Coronary artery (tissue), 2 donors: ENCODE measurements around the gene PDE2A.

ENCODE experiments used
- DNase-seq: peaks from one replicate; pipeline ENCODE4 v3.0.0-alpha.2; 2017; ENCODE audit warnings: low spot score
- H3K27ac ChIP-seq, 2 donors: fragments of 200-600 bp; sonication (generic); one replicate each; pipeline ENCODE4 v1.5.1; 2016 to 2019
- H3K4me3 ChIP-seq: fragments of 200-600 bp; sonication (generic); 2 replicates; pipeline ENCODE4 v1.5.1; 2016; ENCODE audit warnings: mild to moderate bottlenecking, moderate library complexity
- TF ChIP-seq, protein P1 (sequence below): fragments of 200-600 bp; sonication (generic); IDR thresholded peaks from one replicate; pipeline ENCODE4 v1.5.1; 2019; ENCODE audit warnings: antibody characterized with exemption

The PDE2A gene

DNA sequence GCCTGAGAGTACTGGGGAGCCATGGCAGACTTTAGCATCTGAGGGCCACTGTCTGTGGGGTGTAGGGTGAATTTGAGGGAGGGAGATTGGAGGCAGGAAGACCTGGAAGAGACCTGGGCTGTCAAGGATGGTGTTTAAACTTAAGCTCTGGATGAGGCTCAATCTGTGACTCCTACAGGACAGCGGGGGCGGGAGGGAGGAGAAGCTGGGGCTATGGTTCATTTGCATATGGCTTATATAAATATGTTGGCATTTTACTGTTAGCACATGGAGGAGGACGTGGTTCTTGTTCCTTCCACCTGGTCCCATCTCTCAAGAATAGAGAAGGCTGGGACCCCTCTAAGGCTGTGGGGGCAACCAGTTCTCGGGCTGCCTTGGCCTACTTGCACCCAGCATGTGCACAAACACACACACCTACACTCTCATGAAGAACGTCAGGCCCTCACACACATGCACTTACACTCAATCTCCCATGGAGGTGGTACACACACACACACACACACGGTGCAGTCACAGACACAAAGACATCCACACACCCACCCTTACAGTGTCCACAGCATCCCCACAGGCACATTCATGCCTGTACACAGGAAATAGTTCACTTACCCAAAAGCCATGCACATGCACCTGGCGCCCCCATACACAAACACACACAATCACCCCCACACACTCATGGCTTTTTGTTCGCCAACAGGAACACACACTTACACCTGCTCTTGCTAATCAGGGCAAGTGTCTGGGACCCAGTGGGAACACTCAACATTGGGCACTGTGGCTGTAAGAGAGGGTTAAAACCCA lies 81.3 kb downstream of the PDE2A start:
- Histone ChIP-seq H3K27ac (no peak overlapping the region), H3K4me3 (no peak overlapping the region)
- DNase-seq, result no peak
- TF ChIP-seq, protein P1, sequence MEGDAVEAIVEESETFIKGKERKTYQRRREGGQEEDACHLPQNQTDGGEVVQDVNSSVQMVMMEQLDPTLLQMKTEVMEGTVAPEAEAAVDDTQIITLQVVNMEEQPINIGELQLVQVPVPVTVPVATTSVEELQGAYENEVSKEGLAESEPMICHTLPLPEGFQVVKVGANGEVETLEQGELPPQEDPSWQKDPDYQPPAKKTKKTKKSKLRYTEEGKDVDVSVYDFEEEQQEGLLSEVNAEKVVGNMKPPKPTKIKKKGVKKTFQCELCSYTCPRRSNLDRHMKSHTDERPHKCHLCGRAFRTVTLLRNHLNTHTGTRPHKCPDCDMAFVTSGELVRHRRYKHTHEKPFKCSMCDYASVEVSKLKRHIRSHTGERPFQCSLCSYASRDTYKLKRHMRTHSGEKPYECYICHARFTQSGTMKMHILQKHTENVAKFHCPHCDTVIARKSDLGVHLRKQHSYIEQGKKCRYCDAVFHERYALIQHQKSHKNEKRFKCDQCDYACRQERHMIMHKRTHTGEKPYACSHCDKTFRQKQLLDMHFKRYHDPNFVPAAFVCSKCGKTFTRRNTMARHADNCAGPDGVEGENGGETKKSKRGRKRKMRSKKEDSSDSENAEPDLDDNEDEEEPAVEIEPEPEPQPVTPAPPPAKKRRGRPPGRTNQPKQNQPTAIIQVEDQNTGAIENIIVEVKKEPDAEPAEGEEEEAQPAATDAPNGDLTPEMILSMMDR, result no peak

DNA sequence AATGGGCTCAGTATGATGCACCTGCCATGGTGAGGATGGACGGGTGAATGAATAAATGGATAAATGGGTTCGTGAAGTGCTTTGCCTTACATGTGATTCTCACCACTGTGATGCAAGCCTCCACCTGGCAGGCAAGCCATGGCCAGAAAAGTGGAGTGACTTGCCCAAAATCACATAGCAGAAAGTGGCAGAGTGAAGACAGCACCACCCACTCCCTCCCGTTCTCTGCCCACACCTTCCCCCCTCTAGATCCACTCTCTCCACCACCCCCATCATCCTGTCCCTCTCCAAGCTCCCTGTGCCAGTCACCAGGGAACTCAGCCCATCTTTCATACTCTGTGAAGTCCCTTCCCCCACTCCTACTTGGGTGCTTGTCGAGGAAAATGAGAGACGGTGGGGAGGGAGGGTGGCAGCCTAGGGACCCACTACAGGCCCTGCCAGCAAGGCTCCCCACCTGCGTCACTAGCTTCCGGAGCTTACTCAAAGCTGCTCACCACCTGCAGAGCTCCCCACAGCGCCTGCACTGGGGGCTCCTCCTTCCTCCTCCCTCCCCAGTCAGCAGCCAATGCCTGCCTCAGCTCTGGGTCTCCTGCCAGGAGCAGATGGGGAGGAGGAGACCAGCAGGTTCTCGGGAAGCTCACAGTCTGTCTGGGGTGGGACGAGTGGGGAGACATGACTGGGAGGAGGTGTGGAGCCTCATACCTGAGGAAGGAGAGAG lies 82.3 kb downstream of the PDE2A start:
- TF ChIP-seq, protein P1, result no peak
- DNase-seq, result no peak
- no peak overlapping the region for H3K27ac ChIP-seq
- H3K4me3 ChIP-seq, result no peak overlapping the region

DNA sequence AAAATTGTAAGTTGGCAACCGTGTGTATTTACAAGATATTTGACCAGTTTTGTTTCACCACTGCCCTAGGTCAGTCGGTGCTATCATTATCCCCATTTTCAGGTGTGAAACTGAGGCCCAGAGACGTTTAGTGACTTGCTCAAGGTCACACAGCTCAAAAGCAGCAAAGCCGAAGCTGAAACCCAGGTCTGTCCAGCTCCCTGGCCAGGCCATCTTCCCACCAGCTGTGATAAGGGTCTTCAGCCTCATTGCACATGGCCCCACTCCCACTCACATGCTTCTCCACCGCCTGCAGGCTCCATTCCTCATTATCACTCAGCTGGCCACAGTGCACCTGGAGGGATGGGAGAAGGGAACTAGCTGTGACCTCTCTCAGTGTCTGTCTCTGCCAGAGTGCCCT lies 83.2 kb downstream of the PDE2A start:
- Histone ChIP-seq H3K27ac (no peak overlapping the region), H3K4me3 (no peak overlapping the region)
- TF ChIP-seq, protein P1, result no peak
- DNase-seq, result no peak

DNA sequence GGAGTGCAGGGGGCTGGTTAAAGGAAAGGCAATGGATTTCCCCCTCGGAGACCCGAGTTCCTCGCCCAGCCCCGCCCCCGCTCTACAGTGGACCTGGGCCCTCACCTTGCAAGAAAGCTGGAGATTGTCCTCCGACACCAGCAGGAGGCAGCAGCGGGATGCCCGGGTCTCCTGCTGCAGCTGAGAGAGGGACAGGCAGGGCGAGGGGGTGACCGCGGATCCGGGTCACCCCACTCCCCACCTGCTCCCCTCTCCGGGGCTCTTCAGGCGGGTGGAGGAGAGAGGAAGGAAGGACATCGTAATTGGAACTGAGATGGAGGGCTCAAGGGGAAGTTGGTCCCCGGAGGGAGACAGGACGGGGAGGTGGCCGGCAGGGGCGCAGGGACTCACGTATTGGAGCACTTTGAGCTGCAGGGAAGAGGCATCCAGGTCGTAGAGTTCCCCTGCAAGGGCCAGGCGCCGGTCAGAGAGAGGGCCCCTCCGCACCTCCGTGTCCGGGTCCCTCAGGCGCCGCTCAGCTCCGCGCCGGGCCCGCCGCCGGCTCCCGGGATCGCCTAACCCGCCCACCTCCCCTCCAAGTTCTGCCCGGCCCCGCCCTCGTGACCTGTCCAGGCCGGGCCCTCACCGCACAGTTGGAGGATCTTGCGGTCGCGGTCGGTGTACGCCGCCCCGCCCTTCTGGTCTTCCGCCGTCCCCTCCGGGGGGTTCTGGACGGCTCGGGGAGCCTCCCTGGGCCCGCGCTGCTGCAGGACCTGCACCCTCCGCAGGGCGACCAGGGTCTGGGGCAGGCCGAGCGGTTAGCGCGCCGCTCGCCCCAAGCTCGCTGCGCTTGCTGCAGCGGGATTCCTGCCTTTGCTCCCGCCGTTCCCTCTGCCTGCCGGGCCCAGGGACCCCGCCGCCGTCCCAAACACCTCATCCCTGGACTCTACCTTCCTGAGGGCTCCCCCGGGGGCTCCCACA lies 84.1 kb downstream of the PDE2A start:
- no peak for DNase-seq
- H3K4me3 ChIP-seq, result peak overlapping the region; percentile 56
- no peak overlapping the region for H3K27ac ChIP-seq
- TF ChIP-seq, protein P1, result no peak

DNA sequence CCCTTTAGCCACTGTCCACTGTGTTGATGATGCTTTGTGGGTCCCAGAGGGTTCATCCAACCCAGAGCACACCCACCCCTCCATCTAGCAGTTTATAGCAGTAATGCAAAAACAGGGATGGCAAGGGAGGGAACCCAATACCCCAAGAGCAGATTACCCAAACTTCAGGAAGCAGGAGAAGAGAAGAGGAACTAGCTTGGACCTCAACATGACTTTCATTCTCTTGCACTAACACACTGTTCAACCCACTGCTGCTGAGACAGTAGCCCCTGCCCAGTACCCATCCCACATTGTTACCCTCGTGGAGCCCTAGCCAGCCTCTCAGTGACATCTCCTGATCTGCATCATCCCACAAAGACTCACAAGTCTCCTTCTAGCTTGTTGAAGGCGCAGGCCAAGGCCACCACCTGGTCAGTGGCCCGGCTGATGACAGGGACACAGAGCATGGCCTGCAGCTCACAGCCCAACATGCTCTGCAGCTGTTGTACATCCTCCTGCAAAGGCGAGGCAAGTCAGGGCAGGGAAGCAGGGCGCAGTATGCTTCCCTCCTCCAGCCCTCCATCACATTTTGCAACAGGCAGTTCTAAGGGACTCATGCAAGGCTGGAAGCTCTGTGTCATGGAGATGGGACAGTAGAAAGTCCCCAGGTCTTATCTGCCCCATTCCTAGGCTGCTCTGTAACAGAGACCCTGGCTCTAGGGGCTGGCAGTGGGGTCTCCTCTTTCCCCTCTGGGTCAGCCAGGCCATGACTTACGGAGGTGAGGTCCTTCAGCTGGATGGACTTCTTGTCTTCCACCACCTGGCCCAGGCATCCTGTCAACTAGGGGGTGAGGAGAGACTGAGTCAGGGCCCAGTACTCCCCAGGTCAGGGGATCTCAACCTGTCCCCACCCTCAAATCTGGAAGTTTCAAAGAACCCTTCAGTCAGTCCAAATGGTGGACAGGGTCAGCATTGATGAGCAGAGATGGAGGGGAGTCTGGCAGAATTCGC lies 85.5 kb downstream of the PDE2A start:
- DNase-seq, result no peak
- no peak overlapping the region for H3K4me3 ChIP-seq
- TF ChIP-seq, protein P1, result no peak

DNA sequence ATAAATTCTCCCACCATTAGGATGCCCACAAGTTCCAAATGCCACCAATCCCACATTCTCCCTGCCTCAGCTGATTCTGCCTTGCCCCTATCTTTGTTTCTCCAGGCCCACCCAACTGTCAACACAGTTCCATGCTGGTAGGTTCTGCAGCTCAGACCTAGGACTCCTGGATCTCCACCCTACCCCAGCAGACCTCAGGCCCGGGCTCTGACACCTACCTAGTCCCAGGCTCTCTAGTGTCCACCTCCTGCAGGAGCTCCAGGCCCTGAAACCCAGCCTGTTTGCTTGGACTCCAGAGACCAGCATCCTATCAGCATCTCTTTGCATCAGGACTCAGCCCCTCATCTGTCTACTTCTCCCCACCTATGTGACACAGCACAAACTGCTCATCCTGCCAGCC lies 86.5 kb downstream of the PDE2A start:
- no peak for DNase-seq
- H3K4me3 ChIP-seq, result no peak overlapping the region
- H3K27ac ChIP-seq, result no peak overlapping the region
- TF ChIP-seq, protein P1, result no peak

More for the DNA sequence above, 85.5 kb downstream of the PDE2A start:
- H3K27ac ChIP-seq, result no peak overlapping the region
